GM18909 (cell line): ENCODE results near the gene DPM2.
A peak's percentile ranks its signal among the peaks of the same experiment; 100 is the strongest.

Experiments
- ATAC-seq: cut with Tn5 transposase; IDR thresholded peaks from one replicate; pipeline ENCODE4 v1.9.1; 2021; ENCODE audit warnings: mild to moderate bottlenecking; ENCODE audit not compliant: unreplicated experiment, poor library complexity

Gene DPM2

GRCh38 chr9:127937388-127938297 lies at the start of gene DPM2:
DPM2 (minus strand) TSS chr9:127937854; CDS start chr9:127937820, 34 bp downstream.
- ATAC-seq: peak; percentile 86

- no peak for ATAC-seq
Observed at GRCh38 chr9:127987103-127987614, 49.5 kb upstream of the DPM2 start.

- ATAC-seq: no peak
Observed at GRCh38 chr9:127985011-127985410, 47.4 kb upstream of the DPM2 start.

- ATAC-seq: peak; percentile 37
Observed at GRCh38 chr9:127983847-127984289, 46.2 kb upstream of the DPM2 start.

- ATAC-seq: no peak
Observed at GRCh38 chr9:127982912-127983311, 45.3 kb upstream of the DPM2 start.

- ATAC-seq: no peak
Observed at GRCh38 chr9:127981559-127982121, 44.0 kb upstream of the DPM2 start.

- peak; percentile 79 for ATAC-seq
Observed at GRCh38 chr9:127980706-127981558, 43.3 kb upstream of the DPM2 start, which contains the start of gene EEIG1. EEIG1 (minus strand) TSS chr9:127980989; CDS start chr9:127980137, 852 bp downstream.

- ATAC-seq: peak; percentile 27
Observed at GRCh38 chr9:127980060-127980705, 42.5 kb upstream of the DPM2 start.

- ATAC-seq: no peak
Observed at GRCh38 chr9:127979333-127980059, 41.8 kb upstream of the DPM2 start.

- ATAC-seq: no peak
Observed at GRCh38 chr9:127979015-127979332, 41.3 kb upstream of the DPM2 start.

- no peak for ATAC-seq
Observed at GRCh38 chr9:127977884-127978647, 40.4 kb upstream of the DPM2 start.

- no peak for ATAC-seq
Observed at GRCh38 chr9:127977009-127977883, 39.6 kb upstream of the DPM2 start.

- no peak for ATAC-seq
Observed at GRCh38 chr9:127976498-127976897, 38.8 kb upstream of the DPM2 start.

- no peak for ATAC-seq
Observed at GRCh38 chr9:127975376-127976315, 38.0 kb upstream of the DPM2 start.

GRCh38 chr9:127974769-127975261 lies 37.2 kb upstream of the DPM2 start:
- no peak for ATAC-seq

GRCh38 chr9:127974001-127974768 lies 36.5 kb upstream of the DPM2 start:
- ATAC-seq: no peak
